Keratinocyte (primary cell): ENCODE results near the gene TBC1D3H.
"Not testable (repeated sequence)": the region's sequence is repeated elsewhere in the genome, so short reads cannot be mapped to it uniquely, and the experiment has no call there.

Source experiments
- EZH2 ChIP-seq: IDR thresholded peaks from one replicate; pipeline ENCODE4 v1.6.1; 2012; ENCODE audit warnings: inconsistent platforms, mild to moderate bottlenecking, low read length, moderate library complexity
- TF ChIP-seq, protein P1 (sequence below), 3 experiments: IDR thresholded peaks in 1 of 3; conservative IDR thresholded peaks in 1 of 3; optimal IDR thresholded peaks in 1 of 3; 2 replicates in 2 of 3; 3 replicates in 1 of 3; pipeline versions ENCODE3 to v1.5.1; 2011; ENCODE audit warnings: low read length in 3 of 3, mild to moderate bottlenecking in 3 of 3, moderate library complexity in 2 of 3, control low read depth in 1 of 3, inconsistent platforms in 1 of 3; ENCODE audit not compliant: insufficient read depth in 2 of 3; ENCODE audit errors: extremely low read depth in 1 of 3

GRCh38 chr17:36428891-36429290 is 40.7 kb upstream of the TBC1D3H start:
- TF ChIP-seq EZH2 = not testable (repeated sequence)
- TF ChIP-seq, protein P1, sequence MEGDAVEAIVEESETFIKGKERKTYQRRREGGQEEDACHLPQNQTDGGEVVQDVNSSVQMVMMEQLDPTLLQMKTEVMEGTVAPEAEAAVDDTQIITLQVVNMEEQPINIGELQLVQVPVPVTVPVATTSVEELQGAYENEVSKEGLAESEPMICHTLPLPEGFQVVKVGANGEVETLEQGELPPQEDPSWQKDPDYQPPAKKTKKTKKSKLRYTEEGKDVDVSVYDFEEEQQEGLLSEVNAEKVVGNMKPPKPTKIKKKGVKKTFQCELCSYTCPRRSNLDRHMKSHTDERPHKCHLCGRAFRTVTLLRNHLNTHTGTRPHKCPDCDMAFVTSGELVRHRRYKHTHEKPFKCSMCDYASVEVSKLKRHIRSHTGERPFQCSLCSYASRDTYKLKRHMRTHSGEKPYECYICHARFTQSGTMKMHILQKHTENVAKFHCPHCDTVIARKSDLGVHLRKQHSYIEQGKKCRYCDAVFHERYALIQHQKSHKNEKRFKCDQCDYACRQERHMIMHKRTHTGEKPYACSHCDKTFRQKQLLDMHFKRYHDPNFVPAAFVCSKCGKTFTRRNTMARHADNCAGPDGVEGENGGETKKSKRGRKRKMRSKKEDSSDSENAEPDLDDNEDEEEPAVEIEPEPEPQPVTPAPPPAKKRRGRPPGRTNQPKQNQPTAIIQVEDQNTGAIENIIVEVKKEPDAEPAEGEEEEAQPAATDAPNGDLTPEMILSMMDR (optimal IDR thresholded peaks at IDR 0.05 in 1 of 3, IDR thresholded peaks at IDR 0.05 in 1 of 3, conservative IDR thresholded peaks at IDR 0.05 in 1 of 3; ENCODE audit: extremely low read depth in 1 of 3, insufficient read depth in 2 of 3, low read length in 3 of 3) = not testable (repeated sequence)
